Ovary (tissue), 3 donors: ENCODE results near the gene TYMP.

Experiments
- POLR2A ChIP-seq: fragments of 450-650 bp; IDR thresholded peaks from one replicate; pipeline ENCODE4 v1.6.1; 2017; ENCODE audit warnings: antibody characterized with exemption, mild to moderate bottlenecking, moderate library complexity
- TF ChIP-seq, protein P1 (sequence below), 3 donors: fragments of 450-650 bp in 2 of 3; fragments of 200-600 bp in 1 of 3; IDR thresholded peaks; one replicate each; pipeline versions ENCODE4 v1.5.1 to v1.8.0; 2016 to 2022; ENCODE audit warnings: antibody characterized with exemption in 3 of 3, mild to moderate bottlenecking in 1 of 3
- donor health status: DM: no; HTN: no; CAD: no.

DNA sequence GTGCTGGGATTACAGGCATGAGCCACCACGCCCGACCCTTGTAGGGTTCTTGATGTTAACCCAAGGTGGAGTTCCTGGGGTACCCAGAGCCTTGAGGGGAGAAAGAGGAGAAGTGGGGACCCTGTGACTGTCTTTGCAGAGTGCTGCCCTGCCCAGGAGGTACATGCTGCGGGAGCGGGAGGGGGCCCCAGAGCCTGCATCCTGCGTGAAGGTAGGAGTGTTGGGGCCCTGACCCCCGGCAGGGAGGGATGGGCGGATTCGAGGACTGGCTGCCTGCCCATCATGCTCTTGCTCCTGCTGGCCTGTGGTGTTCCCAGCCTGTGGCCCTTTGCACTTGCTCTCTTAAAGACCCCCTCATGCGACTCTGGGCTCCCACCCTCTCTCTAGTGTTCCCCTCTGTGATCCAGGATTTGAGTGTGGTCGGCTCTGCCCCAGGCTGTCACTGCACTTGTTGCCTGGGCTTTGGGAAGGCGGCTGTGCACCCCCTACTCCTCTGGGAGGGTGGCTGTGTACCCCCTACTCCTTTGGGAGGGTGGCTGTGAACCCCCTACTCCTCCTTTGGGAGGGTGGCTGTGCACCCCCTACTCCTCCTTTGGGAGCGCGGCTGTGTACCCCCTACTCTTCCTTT lies 8.9 kb downstream of the TYMP start:
- TF ChIP-seq, protein P1, sequence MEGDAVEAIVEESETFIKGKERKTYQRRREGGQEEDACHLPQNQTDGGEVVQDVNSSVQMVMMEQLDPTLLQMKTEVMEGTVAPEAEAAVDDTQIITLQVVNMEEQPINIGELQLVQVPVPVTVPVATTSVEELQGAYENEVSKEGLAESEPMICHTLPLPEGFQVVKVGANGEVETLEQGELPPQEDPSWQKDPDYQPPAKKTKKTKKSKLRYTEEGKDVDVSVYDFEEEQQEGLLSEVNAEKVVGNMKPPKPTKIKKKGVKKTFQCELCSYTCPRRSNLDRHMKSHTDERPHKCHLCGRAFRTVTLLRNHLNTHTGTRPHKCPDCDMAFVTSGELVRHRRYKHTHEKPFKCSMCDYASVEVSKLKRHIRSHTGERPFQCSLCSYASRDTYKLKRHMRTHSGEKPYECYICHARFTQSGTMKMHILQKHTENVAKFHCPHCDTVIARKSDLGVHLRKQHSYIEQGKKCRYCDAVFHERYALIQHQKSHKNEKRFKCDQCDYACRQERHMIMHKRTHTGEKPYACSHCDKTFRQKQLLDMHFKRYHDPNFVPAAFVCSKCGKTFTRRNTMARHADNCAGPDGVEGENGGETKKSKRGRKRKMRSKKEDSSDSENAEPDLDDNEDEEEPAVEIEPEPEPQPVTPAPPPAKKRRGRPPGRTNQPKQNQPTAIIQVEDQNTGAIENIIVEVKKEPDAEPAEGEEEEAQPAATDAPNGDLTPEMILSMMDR (IDR thresholded peaks at IDR 0.05): no peak
- TF ChIP-seq POLR2A: no peak
